HS-5 (cell line): ENCODE results near the gene RNF144B.
"Not testable (repeated sequence)": the region's sequence is repeated elsewhere in the genome, so short reads cannot be mapped to it uniquely, and the experiment has no call there.

Experiments used
- DNase-seq: peaks from one replicate; pipeline ENCODE4 v3.0.0-alpha.2; 2012; ENCODE audit warnings: low read depth

RNF144B gene

DNA sequence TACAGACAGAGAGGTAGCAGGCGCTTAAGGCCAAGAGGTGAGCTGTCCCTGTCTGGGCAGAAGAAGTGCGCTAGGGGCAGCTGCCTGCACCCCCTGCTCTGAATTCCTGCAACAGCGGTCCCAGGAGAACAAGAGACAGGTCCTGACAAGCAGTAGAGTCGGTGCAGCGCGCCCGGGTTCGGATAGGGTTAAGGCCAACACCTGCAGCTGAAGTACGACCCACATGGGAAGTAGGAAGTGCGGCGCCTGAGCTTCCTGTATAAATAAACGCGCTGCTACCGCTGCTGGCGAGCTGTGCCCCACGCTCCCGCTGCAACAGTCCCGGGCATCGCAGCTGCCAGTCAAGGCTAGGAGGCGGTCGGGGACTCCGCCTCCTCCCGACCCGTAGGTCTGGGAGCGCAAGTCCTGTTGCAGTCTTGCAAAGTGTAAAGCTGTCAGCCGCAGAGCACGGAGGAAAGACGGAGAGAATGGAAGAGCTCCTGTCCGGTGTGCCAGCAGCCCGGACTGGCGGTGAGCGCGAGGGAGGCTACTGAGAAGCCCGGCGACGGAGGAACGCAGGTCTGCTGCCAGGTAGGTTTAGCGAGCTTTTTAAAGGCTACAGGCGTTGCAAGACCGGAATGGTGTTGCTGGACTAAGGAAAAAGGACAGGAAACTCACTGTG lies at the start of gene RNF144B:
TSS of gene RNF144B (plus strand) at position 290 of the 661 bp plus-strand sequence. CDS start 12,185 bp downstream, outside the sequence.
- no peak for DNase-seq

DNA sequence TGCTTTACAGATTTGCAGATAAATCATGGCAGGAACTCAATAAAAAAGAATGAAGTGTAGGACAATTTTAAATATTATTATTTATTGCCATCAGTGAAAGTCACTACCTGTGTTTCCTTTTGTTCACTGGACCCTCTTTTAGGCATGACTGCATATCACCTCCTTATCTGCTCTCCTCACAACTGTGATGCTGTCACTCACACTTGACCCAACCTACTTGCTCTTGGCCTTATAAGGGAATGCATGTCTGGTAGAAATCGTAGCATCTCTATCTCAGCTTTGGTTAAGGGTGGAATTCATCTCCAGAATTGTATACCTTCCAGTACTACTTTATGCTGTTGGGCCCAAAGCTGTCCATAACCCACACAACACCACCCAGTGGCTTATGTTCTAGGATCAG lies 47.6 kb upstream of the RNF144B start:
- DNase-seq = no peak

DNA sequence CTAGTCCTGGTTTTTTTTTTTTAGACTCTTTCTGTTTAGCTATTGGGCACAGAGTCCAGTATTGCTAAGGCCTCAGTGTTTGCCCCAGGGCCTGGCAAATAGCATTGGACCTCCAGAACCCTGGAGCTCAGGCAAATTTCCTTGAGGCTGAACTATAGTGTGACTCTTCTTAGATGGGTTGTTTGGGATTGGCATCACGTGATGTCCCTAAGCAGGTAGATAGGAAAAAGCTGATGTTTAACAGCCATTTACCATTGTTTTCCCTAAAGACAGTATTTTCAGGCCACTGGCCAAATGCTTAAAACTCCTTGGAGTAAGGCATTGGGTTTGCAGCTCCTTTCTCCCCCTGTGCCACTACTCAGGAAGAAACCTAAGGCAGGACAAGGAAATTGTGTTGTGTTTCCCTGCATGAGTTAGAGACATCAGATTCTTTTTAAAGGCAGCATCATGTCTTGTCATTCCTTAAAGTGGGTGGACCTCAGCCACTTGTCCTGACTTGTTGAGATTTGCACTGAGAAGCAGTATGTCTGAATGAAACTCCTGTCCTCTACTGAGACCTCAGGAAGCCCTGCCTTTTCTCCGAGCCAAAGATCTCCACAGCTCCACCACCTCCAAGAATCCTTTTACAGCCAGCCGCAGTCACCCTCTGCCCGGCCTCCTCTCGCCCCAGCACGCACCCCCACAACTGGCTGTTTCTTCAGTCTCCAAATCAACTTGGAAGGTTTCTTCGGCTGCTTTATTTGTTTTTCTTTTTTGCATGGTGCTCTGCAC lies 46.2 kb upstream of the RNF144B start:
- DNase-seq = no peak

DNA sequence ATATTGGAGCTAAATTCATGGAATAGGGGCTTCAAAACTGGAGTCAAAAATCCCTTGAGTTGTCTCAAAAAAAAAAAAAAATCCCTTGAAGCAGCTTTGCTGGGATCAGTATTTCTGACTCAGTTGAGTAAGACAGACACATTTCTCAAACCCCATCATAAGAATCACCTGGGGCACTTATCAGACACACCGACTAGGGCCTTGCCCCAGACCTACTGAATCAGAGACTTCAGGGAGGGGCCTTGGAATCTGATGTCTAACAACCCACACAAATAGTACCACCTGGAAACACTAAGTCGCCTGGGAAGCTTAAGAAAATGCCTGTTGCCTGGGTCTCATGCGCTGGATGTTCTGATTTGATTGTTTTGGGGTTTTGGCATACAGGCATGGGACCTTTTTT lies 44.9 kb upstream of the RNF144B start:
- DNase-seq = no peak

DNA sequence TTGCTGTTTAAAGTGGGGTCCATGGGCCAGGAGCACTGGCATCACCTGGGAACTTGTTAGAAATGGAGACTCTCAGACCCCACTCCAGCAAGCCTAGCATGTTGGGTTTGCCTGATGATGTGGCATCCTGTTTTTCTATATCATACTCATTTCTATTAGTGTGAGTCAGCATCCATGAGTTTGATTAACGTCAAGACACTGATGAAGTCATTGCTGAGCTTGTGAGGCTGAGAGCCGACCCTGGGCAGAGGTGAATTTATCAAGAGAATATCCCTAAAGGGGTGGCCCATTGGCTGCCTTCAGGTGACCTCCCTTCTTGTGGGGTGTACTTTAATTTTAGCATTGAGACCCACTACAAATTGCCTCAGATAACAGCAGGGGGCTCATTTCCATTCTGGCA lies 43.4 kb upstream of the RNF144B start:
- DNase-seq = peak; percentile 65

DNA sequence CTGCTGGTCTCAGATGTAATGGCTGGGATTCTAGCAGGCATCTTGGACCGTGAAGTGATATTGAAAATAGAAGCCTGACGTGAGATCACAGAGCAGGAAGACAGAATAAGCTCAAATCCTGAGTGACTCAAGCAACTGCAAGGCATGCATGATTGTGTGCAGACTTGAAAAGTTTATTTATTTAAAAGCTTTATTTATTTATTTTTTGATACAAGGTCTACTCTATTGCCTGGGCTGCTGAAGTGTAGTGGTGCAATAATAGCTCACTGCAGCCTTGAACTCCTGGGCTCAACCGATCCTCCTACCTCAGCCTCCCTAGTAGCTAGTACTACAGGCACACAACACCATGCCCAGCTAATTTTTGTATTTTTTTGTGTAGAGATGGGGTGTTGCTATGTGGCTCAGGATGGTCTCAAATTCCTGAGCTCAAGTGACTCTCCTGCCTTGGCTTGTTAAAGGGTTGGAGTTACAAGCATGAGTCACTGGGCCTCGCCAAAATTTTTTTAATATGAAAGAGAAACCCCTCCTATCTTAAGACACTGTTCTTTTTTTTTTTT lies 40.1 kb upstream of the RNF144B start:
- no peak for DNase-seq

DNA sequence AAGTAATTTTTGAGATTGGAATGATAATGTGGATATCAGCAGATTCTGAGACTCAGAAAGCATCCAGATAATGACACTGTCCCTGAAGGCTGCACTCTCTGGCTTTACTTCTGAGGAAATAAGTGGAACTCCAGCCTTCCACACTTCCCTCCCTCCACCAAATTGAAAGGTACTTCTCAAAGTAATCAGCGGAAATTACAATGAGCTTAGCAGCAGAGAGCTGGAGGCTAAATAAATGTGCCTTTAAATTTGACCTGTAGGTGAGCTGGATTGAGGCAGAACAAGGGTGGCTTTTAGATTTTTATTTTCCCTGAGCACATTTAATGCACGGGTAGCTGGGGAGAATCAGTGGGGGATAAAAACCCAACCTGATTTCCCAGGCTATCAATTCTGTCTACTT lies 39.3 kb upstream of the RNF144B start:
- no peak for DNase-seq

DNA sequence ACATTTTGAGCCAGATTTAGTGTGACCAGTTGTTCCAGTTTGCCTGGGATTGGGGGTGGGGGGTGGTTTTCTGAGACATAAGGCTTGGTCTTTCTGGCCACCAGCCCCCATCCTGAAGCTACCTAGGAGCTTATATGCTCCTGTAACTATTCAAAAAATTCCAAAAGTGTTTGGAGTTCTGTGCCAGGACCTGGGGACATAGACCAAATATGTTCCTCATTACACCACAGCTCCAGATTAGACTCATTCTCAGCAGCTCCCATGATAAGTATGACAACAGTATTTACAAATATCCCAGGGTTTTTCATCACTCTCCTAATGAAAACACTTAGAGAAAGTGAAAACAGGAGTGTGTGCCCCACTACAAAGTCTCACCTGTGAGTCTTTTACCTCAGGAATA lies 37.8 kb upstream of the RNF144B start:
- DNase-seq = no peak

DNA sequence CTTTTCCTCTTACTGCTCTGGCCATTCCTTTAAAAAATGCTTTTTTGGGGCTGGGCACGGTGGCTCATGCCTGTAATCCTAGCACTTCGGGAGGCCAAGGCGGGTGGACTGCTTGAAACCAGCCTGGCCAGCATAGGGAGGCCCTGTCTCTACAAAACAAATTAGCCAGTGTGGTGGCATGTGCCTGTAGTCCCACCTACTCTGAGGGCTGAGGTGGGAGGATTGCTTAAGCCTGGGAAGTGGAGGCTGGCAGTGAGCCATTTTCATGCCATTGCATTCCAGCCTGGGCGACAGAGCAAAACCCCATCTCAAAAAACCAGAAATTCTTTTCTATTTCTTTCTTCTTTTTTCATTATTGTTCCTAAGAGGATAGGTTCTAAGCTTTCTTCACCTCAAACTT lies 36.9 kb upstream of the RNF144B start:
- DNase-seq = no peak

DNA sequence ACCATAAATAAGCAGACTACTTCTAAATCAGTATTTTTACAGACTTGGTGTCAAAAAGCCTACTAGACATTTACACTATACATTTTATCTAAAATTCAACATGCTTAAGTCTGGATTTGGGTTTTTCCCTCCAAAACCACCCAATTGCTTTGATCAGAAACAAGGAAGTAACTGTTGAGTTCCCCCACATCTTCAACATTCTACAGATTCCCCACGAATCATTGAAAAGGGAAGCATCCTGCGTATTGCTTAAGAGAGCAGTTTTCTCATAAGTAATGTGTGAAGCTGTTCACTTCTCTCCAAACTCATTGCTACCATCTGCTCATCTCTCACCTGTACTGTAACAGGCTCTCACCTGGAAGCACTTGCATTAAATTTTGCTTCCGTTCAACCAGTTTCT lies 36.4 kb upstream of the RNF144B start:
- no peak for DNase-seq

DNA sequence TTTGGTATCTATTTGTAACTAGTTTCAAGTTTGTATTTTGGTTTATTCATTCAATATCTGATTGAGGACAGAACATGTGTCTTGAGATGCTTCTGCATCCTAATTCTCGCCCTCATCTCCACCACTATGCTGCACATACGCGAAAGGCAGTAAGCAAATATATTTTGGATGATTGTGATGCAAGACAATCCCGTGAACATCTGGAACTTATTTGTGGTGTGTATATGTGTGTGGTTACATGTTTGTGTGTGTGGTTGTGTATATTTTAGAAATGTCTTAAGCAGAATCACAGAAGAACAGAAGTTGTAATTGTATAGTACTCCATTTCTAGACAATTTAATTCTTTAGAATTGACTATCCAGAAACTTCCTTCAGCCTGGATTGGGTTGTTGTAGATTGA lies 35.1 kb upstream of the RNF144B start:
- no peak for DNase-seq

DNA sequence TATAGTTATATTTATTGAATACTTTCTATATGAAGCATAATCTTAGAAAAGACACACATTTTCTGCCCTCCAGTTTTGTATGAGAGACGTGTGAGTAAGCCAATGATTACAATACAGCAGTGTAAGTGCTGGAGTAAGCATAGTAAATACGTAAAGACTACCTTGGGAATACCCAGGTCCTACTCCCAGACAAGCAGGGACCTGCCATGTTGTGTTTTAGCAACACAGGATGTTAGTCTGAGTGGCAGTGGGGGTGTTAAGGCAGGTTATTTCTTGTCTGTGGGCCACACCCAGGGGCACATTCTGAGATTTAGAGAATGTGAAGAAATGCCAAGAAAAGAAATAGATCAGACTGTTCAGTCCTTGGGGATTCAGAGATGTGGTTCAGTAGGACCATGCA lies 34.3 kb upstream of the RNF144B start:
- no peak for DNase-seq

DNA sequence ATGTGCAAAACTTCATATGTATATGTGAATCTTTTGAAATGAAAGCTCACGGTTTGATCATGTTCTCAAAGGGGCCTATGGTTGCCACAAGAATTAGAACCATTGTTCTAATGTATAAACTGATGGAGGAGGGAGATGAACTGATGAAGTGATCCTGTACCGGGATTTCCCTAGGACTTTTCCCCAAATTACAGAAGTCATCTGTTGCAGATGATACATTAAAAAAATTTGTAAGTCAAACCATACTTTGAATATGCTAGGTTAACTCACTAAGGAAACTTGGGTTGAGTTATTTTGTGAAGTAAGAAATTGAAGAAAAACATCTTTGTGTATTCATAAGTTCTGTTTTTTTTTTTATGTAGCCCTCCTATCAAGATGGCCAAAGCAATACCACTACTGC lies 33.9 kb upstream of the RNF144B start:
- DNase-seq = no peak

DNA sequence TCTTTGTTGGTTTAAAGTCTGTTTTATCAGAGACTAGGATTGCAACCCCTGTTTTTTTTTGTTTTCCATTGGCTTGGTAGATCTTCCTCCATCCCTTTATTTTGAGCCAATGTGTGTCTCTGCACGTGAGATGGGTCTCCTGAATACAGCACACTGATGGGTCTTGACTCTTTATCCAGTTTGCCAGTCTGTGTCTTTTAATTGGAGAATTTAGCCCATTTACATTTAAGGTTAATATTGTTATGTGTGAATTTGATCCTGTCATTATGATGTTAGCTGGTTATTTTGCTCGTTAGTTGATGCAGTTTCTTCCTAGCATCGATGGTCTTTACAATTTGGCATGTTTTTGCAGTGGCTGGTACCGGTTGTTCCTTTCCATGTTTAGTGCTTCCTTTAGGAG lies 29.6 kb upstream of the RNF144B start:
- DNase-seq = not testable (repeated sequence)

DNA sequence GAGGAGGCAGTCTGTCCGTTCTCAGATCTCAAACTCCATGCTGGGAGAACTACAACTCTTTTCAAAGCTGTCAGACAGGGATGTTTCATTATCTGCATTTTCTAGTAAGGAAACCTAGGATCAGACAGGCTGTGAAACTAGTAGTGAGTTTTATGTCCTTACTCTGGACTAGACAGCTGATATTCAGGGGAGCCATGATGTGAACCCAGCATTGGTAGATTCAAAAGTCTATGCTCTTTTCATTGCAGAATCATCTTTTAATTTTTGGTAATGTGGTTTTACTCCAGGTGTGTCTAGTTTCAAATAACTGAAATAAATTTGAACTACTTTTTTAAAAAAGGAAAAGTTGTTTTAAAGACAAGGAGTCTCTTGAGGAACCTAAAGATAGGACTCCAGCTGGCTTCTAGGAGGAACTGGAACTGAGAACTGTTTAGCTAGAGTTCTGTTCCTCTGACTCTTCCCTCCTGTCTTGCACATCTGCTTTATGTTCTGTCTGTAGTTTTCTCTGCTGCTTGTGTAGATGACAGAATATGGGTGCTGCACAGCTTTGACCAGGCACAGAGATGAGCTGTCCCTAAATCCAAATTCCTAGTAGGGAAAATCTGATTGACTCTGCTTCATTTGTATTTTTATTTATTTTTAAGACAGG lies 27.8 kb upstream of the RNF144B start:
- DNase-seq = no peak

DNA sequence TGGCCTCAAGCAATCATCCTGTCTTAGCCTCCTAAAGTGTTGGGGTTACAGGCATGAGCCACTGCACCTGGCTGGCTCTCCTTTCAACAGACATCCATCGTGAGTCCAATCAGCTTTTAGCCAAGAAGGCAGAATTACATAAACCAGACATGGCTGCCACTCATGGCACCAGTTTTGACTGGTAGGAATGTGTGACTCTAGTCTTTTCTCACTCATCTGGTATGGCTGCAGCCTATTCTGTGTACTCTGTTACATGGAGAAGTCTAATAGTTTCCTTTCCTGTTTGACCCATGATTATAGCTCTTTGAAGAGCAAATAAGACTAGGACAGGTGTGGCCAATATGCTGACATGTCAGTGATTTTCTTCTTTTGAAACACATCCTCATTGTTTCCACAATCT lies 27.0 kb upstream of the RNF144B start:
- no peak for DNase-seq

DNA sequence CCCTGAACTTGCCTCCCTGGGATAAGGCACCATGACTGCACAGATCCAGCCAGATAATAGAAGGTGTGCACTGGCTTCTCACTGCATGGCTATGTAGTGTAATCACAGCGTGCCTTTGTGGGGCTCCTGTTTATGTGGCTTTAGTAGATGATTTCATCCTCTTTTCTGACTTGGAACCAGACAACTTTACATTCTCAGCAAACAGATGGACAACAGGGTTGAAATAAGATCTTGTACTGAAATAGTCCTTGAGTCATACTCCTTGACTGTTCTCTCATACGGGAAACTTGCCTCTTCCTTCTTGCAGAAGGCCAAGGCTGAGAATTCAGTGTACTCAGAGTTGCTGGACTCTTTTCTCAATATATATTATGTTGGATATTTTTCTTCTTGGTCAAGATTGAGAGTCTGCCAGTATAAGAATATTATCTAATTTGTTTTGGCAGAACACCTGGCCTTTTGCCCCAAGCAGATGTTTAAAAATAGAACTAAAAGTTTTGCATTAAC lies 25.0 kb upstream of the RNF144B start:
- peak; percentile 55 for DNase-seq

DNA sequence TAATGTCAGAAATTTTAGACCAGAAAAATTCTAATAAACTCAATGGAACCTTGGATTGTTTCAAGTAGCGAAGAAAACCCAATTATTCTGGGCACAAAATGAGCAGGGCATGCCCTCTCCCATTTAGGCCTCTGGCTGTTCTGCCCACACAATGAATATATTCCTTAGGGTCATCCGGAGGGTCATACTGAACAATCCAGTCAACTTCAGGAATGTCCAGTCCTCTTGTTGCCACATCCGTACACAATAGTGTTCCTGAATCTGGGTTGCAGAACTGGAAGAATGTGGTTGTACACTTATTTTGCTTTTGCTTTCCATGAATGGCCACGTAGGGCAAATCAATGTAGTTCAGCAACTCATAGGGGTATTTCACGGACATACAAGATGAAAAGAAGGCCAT lies 23.4 kb upstream of the RNF144B start:
- no peak for DNase-seq

DNA sequence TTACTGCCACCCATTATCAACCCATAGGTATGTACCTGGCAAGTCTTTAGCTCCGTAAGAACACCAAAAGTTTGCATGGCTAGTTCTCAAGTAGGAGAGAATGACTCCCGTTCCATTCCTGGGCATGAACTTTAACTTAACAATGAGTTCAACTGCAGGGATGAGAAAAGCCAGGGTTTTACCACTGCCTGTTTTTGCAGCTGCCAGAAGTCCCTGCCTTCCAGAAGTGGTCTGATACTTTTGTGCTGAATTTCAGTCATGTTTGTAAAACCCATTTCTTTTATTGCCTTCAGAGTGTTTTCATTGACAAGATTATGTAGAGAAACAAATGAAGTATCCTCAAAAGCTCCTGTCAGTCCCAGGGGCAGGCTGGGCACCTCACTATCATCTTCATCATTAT lies 22.6 kb upstream of the RNF144B start:
- DNase-seq = not testable (repeated sequence)

DNA sequence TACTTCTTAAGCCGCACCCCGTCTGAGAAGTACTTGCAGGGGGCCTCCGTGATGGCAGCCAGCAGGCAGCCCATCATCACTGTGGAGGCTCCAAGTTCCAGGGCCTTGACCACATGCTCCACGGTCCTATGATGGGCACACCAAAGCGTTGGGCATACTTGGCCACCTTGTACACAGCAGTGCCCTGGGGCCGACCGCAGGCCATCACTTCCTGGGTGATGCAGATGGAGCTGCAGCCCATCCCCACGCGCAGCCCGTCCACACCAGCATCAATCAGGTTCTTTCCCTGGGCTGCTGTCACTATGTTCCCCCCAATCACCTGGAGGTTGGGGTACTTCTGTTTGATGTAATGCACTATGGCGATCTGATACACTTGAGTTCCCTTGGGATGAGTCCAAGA lies 19.8 kb upstream of the RNF144B start:
- DNase-seq = no peak

DNA sequence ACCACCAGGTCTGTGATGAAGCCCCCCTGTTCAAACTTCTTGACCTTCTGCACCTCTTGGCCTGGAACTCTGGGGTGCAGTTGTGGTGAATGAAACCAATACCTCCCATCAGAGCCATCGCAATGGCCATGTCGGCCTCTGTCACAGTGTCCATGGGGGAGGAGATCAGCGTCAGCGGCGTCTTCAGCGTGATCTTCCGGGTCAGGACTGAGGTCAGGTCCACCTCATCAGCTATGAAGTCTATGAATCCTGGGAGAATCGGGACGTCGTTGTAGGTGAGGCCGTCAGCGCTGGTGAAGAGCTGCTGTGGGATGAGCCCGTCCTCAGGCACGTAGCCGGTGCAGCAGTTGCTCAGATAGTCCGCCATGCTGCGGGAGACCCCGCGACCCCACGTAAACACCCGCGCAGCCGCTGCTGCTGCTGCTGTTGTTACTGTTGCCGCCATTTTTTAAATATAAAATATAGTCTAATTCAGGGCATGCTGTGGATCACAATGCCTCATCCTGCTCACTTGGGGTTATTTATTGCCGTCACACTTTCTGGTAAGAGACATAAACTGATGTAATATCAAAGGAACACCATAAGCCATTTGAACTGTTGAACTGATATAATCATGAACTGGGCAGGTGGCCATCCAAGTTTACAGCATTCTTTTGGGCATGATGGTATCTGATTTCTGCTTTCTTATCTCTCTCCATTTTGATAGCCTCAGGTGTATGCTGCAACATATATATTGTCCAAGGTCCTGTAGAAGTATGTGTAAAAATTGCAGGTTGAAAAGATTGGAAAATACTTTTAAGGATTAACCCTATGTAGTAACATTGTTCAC lies 18.7 kb upstream of the RNF144B start:
- DNase-seq = no peak

DNA sequence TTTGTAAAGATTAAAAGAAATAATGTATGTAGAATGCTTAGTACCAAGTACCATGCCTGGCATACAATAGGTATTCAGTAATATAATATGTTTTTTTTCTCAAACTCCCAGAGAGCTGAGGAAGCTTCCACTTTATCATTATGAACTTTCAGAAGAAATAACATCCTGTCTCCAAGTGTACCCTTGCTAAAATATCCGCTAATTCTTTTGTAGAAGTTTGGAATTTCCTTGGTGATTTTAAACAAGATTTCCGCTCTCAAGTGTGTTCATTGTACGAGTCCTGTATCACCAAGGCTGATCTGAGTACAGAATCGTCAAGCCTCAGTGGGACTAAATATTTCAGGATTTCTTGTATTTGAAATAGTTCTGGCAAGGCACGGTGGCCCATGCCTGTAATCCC lies 16.1 kb upstream of the RNF144B start:
- no peak for DNase-seq
